Measurements from ENCODE around the gene GOLGA6D.
"Not testable (repeated sequence)": the region's sequence is repeated elsewhere in the genome, so short reads cannot be mapped to it uniquely, and the experiment has no call there.

Gene GOLGA6D, protein sequence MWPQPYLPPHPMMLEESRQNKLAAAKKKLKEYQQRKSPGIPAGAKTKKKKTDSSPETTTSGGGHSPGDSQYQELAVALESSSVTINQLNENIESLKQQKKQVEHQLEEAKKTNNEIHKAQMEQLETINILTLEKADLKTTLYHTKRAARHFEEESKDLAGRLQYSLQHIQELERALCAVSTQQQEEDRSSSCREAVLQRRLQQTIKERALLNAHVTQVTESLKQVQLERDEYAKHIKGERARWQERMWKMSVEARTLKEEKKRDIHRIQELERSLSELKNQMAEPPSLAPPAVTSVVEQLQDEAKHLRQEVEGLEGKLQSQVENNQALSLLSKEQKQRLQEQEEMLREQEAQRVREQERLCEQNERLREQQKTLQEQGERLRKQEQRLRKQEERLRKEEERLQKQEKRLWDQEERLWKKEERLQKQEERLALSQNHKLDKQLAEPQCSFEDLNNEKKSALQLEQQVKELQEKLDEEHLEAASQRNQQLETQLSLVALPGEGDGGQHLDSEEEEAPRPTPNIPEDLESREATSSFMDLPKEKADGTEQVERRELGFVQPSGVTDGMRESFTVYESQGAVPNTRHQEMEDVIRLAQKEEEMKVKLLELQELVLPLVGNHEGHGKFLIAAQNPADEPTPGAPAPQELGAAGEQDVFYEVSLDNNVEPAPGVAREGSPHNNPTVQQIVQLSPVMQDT

DNA sequence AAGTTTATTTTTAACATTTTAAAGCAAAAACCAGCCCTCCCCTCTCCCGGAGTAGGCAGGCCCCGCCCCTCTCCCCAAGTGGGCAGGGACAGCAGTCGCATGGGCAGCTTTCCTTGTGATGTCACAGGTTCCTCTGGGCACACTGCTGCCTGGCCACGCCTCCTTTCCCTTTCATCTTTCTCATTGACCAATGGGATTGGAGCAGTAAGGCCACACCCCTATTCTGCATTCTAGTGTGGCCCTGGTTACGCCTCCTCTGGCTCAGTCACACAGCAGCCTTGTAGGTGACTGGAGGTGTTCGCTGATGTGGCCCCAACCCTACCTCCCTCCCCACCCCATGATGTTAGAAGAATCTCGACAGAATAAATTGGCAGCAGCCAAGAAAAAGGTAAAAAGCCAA, at the start of gene GOLGA6D:
GOLGA6D (plus strand) TSS at position 264 of the 400 bp plus-strand sequence; CDS start at position 305, 41 bp downstream.
- DNase-seq (ENCODE audit: low read depth); H3K4me3 ChIP-seq (ENCODE audit: low read depth, low read length); in situ Hi-C loops (cut with HindIII; ENCODE audit: low sequenced_read_pairs): not testable (repeated sequence)

DNA sequence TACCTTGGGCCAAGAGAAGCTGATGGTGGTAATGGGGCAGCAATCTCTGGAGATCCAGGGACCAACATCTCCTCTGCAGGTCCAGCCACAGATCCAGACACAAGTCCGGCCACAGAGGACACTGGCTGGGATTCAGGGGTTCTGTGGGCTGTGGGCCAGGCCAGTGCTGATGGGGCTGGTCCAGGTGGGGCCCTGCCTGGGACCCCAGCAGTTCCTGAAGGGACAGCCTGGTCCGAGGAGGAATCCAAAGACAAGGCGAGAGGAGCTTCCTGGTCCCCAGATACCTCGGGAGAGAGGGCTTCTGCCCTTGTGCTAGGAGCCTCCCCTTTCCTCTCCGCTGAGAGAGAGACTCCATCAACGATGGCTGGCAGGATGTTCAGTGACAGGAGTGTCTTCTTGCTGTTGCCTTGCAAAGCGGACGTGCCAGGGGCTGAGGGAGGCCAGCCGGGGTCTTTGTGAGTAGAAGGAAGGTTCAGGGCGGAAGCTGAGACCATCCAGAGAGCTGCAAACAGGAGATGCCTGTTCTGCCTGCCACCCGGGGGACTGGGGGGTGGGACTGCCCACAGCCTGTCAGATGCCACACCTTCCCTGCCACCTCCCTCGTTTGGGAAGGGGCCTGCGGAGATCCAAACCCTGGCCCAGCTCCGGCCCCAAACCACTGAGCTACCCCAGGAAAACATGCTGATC, 49.0 kb upstream of the GOLGA6D start:
- in situ Hi-C loops (cut with HindIII; ENCODE audit: low sequenced_read_pairs) = no loop called here
- TF ChIP-seq, protein P1, sequence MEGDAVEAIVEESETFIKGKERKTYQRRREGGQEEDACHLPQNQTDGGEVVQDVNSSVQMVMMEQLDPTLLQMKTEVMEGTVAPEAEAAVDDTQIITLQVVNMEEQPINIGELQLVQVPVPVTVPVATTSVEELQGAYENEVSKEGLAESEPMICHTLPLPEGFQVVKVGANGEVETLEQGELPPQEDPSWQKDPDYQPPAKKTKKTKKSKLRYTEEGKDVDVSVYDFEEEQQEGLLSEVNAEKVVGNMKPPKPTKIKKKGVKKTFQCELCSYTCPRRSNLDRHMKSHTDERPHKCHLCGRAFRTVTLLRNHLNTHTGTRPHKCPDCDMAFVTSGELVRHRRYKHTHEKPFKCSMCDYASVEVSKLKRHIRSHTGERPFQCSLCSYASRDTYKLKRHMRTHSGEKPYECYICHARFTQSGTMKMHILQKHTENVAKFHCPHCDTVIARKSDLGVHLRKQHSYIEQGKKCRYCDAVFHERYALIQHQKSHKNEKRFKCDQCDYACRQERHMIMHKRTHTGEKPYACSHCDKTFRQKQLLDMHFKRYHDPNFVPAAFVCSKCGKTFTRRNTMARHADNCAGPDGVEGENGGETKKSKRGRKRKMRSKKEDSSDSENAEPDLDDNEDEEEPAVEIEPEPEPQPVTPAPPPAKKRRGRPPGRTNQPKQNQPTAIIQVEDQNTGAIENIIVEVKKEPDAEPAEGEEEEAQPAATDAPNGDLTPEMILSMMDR (IDR thresholded peaks at IDR 0.05; ENCODE audit: low read depth, low read length, missing control alignments) = no peak
- no peak overlapping the region for H3K4me3 ChIP-seq (ENCODE audit: low read depth, low read length)
- no peak for DNase-seq (ENCODE audit: low read depth)

DNA sequence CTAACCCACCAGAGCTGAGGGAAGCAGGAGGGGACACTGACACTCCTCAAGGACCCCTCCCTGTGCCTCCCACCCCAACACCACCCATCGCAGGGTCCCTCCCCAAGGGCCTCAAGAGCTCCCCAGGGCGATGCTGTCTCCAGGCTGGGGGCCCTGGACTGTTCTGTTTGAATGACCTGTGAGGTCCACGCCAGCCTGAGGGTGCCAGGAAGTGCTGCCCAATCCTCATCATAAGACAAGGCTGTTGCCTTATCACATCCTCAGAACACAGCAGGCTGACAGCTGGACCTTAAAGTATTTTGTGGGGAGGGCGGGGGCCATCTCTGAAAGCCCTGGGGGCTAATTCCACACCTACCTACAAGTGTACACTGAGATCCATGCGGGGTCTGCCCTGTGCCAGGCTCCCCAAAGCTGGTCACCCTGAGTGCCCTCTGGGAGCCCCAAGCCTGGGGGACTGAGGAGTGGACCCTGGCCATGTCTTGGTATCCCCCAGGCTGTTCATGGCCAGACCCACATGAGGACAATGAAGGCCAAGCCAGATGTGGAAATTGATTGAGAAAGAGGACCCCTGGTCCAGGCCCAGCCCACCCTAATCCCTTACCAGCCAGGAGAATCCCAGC, 48.3 kb upstream of the GOLGA6D start:
- TF ChIP-seq, protein P1 (IDR thresholded peaks at IDR 0.05; ENCODE audit: low read depth, low read length, missing control alignments) = no peak
- in situ Hi-C loops (cut with HindIII; ENCODE audit: low sequenced_read_pairs) = no loop called here
- H3K4me3 ChIP-seq (ENCODE audit: low read depth, low read length) = no peak overlapping the region
- DNase-seq (ENCODE audit: low read depth) = no peak

DNA sequence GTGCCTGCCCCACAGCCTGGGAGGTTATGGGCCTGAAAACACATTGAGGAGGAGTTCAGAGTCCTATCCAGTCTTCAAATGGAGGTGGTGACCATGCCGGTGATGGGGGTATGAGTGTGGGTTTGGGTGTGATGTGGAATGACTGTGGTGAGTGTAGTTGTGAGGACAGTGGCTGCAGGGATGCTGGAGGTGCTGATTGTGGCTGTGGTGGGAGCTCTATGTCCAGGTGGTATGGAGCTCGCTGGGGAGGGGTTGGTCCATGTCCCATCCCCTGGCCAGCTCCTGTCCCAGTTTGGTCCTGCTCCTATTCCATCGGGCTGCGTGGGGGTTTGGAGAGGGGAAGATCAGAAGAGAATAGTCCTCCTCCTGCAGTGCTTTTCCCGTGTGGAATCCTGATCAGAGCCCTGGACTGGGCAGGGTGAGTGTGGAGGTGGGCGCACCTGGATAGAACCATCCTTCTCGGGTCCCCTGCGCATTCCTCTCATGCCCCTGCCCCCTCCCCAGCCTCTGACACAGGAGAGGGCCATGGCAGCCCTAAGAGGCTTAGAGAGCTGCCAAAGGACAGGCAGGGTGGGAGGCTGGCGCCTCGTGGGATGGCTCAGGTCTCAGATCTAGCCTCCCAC, 47.5 kb upstream of the GOLGA6D start:
- no peak for DNase-seq (ENCODE audit: low read depth)
- H3K4me3 ChIP-seq (ENCODE audit: low read depth, low read length) = no peak overlapping the region
- in situ Hi-C loops (cut with HindIII; ENCODE audit: low sequenced_read_pairs) = no loop called here
- TF ChIP-seq, protein P1 (IDR thresholded peaks at IDR 0.05; ENCODE audit: low read depth, low read length, missing control alignments) = no peak

DNA sequence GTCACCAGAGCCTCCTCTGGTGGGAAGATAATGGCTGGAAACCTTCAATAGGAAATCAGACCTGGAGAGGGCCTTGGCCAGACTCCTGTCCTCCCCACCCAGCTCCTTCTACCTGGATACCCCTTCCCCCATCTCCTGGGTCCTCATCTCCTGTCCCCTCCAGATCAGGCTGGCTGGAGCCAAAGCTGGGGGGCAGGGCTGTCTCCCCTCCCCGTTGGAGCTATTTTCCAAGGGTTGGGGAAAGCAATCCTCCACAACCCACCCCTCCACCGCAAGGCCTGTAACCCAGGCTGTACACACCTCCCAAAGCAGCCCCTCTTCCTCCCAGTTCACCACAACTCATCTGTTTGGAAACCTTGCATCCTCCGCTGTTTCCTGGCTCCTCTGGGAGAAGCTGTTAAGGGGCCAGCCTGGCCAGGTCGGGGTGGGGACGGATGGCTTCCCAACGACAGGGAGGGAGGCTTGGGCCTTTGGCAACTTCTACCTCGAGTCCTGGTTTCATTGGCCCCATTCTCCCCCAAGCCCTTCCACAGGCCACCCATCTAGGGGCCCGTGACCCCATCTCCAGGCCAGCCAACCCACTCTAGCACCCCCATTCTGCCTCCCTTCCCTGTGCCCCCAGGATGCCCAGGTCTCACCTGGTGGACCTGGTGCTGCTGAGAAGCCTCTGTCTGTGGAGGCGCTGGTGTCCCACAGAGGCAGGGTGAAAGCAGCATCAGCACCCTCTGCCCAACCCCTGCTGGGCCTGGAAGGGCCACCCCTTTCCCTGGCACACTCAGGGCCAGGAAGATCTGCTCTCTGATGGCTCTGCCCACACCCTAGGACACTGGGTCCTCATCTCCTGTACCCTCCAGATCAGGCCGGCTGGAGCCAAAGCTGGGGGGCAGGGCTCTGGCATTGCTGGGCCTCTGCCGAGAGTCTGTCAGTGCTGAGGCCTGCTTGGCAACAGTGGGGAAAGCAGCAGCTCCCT, 46.6 kb upstream of the GOLGA6D start:
- no peak overlapping the region for H3K4me3 ChIP-seq (ENCODE audit: low read depth, low read length)
- in situ Hi-C loops (cut with HindIII; ENCODE audit: low sequenced_read_pairs) = no loop called here
- no peak for DNase-seq (ENCODE audit: low read depth)
- TF ChIP-seq, protein P1 (IDR thresholded peaks at IDR 0.05; ENCODE audit: low read depth, low read length, missing control alignments) = no peak
